ENCODE data around the gene EEPD1.
"Not testable (repeated sequence)": the region's sequence is repeated elsewhere in the genome, so short reads cannot be mapped to it uniquely, and the experiment has no call there.

EEPD1 gene

DNA sequence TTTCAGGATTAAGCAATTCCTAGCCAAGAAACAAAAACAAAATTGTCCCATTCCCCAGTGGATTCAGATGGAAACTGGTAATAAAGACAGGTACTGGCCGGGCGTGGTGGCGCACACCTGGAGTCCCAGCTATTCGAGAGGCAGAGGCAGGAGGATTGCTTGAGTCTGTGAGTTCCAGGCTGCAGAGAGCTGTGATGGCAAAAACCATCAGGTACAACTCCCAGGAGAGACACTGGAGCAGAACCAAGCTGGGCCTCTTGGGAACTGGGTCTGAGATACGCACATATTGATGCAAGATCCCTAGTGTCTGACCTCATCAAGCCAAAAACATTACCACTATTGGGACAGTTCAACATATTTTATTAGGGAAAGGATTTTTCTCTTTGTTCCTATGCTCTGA lies 152.6 kb downstream of the EEPD1 start:
- no peak for DNase-seq

DNA sequence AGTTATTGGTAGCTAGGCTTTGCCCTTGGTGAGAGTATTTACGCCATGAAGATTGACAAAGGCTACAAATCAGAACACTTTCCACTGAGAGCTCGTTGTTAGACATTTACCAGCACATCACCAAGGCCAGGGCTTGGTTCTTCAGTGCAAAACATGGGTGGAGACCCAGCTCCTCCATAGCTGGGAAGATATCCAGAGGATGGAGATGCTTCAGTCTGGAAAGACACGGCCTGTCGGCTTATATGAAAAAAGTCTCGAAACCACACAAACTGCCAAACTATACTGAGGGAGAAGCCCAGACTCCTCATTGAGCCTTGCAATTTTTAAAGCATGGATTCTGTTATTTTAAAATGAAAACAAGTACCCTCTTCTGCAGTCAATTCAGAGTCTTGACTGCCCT lies 153.2 kb downstream of the EEPD1 start:
- no peak for DNase-seq

DNA sequence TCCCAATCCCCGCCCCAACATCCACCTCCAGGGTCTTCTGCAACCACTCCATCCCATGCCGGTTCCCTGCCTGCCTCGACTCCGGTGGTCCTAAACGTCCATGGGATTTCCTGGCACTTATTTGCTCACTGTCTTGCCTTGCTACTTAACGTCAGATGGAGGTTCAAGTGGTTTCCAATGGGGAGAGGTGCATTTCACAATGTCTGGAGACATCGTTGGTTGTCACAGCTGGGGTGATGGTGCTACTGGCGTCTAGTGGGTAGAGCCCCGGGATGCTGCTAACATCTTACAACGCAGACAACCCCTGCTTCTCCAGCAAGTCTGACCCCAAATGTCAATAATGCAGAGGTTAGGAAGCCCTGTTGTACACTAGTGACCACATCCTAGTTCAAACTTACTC lies 153.7 kb downstream of the EEPD1 start:
- no peak for DNase-seq

DNA sequence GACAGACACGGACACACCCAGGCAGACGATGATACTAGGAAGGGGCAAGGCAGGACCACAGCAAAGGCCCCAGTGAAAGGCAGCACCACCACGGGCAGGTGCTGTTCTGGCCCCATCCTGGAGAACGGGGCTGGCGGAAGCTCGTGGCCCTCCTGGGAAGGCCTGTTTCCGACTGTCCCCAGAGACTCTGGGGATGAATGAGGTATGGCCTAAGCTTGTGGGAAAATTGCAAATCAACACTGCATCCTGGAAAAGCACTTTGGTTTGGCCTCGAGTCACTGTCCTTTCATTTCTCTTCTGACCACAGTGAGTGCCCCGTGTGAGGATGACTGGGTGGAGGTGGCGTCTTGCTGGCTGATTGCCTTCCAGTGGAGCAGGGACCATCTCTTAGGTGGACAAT lies 155.0 kb downstream of the EEPD1 start:
- DNase-seq, result no peak

DNA sequence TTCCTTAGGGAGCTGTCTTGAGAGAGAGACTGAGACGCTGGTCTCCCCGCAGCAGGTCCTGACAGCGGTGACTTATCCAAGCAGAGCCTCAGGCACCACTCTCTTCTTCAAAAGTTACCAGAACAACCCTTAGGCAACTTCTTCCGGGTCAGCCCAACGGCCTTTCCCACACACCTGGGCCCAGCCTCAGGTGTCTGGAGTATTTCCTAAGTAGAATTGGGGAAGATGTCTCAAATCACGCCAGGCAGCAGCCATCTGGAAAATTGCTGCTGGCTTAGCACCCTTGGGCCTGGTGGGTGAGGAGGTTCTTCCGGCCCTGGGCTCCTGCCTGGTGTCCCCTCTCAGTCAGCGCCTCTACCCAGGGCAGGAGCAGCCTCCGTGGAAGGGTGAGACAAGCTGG lies 156.2 kb downstream of the EEPD1 start:
- no peak for DNase-seq

DNA sequence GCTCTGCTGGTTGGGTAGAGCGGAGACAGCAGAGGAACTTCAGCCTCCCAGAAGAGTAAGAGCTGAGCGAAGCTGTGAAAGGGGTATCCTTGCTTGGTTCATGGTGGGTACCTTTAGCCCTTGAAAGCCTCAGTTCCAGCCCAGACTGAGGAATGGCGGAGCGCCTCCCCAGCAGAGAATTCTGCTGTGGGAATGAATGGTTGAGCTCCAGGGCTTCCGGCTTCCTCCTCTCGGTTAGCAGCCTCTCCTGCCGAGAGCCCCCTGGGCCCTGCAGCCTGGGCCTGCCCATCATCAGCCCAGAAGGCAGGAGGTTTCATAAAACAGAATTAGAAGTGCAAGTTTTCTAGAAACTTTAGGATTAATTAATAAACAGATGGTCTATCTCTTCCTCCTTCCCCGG lies 156.7 kb downstream of the EEPD1 start:
- DNase-seq, result no peak

DNA sequence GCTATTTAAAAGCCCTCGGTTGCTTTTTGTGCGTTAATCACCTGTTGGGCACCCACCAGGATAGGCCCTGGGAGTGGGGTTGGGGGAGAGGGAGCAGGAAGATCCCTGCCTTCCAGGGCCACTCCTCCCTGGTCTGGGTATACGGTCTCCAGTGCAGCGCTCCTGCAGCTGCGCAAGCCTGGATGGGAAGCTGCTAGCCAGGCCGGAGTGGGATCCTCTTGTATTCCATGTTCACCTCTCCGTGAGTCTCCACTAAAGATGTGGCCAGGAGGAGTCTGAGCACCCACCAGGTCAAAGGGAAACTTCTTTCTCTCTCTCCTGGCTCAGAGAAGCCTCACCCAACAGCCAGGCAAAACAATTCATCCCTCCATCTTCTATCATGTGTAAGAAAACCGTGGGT lies 157.8 kb downstream of the EEPD1 start:
- no peak for DNase-seq

DNA sequence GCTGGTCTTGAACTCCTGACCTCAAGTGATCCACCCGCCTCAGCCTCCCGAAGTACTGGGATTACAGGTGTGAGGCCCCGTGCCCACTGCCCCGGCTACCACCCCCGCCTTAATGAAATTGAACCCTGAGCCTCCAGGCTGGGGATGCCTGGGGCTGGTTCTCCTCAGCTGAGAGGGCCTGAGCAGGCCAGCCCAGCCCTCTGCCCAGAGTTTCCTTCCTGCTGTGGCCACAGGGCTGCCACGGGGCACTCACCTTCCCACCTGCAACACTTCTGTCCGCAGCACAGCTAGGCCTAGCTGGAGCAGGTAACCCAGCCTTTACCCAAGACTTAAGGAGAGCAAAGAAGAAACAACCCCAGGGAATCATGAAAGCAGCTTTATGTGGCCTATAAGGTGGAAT lies 158.5 kb downstream of the EEPD1 start:
- DNase-seq, result no peak

DNA sequence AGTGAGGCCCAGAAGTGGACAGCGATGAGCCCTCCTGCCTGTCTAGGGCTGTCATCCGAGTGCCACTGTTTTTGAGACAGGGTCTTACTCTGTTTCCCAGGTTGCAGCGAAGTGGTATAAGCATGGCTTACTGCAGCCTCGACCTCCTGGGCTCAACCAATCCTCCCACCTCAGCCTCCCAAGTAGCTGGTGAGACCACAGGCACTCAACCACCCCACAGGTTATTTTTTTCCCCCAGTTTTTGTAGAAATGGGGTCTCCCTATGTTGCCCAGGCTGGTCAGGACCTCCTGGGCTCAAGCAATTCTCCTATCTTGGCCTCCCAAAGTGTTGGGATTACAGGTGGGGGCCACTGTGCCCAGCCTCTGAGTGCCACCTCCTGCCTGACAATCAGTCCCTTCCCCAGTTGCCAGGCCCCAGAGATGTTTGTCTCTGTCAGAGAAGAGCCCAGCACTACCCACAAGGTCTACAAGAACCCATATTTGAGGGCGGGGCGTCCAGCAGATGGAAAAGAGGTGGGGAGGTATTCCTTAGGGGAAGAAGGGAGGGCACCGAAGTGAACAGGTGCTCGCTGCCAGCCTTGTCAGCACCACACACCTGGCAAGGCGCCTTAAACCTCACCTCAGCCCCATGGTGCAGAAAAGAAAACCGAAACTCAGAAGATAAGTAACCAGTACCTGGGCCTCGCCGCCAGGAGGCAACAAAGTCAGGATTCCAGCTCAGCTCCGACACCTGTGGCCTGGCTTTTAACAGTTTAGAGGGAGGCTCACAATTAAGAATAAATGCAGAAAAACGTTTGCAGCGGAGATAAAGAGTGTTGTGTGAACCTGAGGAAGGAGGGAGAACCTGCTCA lies 159.2 kb downstream of the EEPD1 start:
- peak; percentile 98 for DNase-seq

DNA sequence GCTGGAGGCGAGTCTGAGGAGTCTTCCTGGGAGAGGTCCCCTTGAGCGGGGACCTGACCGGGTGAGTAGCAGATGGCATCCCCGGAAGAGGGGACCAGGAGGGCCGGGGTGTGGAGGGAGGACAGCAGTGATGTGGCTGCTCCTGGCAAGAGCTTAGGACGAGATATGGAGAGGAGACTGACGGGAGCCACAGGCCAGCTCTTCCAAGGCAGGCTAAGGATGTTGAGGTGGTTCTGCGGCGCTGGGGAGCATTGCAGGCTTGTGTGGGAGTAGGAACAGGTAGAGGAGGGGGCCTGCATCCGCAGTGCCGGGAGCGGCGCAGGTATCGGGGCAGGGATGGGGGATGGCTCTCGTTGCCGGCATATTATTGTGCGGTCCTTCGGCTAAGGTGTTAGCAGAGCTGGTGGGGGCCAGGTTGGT lies 159.9 kb downstream of the EEPD1 start:
- no peak for DNase-seq

DNA sequence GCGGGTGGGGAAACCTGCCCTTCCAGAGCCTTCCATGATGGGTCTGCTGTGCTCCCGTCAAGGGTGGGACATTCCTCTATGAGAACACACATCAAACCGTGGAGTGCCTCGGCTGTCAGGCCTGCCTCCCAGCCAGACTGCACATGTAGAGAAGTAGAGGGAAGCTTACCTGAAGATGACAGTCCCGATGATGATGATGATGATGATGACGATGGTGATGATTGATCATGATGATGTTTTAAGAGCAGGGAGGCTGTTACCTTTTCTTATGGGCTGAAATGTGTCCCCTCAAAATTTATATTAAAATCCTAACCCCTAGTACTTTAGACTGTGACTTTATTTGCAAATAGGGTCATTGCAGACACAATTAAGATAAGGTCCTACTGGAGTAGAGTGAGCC lies 160.6 kb downstream of the EEPD1 start:
- no peak for DNase-seq

DNA sequence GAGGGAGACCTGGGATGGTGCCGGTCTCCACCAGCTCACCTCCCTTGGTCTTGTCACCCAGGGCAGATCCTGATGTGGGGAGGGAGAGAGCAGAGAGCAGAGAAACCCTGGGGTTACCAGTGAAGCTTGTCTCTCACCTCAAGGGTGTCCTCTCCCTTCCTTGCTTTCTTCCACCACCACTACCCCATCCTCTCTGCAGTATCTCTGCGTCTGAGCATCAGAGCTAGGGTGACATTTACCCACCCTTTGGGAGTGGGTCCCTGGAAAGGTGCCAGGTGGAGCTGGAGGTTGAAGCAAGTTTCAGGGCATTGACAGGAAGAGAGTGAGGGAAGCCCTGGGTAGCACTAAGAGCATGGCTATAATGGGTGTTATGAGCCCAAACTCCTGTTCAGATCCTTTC lies 161.4 kb downstream of the EEPD1 start:
- DNase-seq, result no peak

DNA sequence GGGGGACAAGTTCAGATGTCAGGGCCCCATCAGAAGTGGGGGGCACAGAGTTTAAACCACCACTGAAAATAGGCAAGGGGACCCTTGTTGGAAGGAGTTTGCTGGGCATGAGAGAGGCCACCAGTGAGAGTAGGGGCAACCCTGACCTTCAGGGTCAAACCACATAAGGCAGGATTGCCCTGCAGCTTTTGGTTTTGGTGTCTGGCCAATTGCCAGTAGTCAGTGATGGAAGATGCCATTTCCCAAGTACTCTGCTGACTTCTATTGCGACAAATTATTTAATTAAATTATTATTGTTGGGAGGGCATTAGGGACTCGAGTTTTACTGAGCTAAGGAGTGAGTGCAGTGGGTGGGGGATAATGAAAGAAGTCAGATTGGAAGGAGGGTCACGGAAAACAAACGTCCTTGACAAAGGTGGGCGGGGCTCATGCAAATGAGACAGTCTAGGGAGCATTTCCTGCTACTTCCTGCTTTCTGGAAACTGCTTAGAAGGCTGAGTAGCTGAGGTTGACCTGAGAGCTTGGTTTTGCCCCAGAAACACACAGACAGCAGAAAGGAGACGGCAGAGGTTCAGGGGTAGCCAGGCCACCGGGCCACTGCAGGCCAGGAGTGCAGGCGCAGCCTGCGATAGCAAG lies 162.4 kb downstream of the EEPD1 start:
- peak; percentile 60 for DNase-seq

DNA sequence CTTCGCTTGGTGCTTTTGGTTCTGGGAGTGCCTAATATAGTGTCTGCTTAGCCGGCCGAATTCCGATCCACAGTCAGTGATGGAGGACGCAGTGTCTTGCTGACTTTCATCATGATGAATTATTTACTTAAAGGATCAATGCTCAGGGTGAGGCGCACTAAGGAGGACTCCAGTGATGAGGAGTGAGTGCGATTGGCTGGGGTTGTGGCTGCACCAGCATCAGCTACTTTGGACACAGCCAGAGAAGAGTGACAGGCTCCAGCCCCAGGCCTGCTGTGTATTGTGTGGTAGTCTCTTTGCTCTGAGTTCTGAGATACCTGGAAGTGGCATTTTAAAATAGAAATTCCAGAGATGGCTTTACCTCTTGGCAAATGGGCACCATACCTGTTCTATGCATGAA lies 163.3 kb downstream of the EEPD1 start:
- no peak for DNase-seq

DNA sequence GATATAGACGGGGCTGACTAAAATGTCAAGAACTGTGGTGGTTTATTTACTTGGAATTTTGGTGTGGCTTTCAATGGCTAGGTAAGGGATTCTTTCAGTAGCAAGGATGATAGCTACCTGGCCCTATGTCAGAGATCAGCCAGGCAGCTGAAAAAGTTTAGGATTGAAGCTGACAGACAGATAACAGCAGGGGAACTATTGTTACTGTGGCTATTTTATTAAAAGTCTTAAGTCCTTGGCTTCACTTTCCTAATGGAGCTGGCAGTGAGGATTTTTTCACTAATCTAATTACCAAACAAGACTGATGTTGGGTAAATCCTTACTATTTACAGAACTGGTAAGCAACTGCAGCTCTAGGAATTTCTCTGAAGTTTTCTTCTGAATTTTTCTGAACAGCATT lies 164.2 kb downstream of the EEPD1 start:
- DNase-seq, result no peak

DNA sequence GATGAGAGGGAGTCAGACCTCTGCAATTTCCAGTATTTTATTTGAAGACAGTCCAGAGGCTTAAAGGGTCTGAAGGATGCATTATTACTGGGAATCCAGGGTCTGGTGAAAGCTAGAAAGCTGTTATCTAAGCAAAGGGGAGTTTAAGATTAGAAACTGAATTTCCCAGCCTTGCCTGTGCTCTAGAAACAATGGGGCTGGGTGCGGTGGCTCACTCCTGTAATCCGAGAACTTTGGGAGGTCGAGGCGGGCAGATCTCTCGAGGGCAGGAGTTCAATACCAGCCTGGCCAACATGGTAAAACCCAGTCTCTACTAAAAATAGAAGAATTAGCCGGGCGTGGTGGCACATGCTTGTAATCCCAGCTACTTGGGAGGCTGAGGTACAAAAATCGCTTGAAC lies 165.1 kb downstream of the EEPD1 start:
- DNase-seq, result no peak

DNA sequence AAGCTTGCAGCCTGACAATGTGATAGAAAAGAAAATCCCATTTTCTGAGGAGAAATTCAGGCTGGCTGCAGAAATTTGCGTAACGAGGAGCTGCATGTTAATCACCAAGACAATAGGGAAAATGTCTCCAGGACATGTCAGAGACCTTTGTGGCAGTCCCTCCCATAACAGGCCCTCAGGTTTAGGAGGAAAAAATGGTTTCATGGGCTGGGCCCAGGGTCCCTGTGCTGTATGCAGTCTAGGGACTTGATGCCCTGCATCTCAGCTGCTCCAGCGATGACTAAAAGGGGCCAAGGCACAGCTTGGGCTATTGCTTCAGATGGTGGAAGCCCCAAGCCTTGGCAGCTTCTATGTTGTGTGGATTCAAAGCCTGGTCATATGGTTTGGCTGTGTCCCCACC lies 168.2 kb downstream of the EEPD1 start:
- DNase-seq, result not testable (repeated sequence)

DNA sequence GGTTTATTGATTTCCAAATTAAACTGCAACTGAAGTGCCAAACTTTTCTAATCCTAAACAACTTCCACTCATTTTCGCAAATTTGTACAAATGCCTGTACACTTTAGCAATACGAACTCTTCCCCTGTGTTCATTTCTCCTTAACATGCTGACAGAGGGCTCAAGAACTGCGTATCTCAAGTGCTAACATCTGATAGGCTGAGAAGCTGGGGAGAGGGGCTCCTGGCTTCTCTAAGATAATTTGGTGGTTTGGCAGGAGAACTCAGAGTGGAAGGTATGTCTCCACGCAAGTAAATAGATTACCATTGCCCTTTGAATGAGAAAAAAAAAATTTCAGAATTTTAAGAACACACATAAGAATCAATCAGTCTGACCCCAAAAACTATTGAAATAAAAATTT lies 183.3 kb downstream of the EEPD1 start:
- DNase-seq, result no peak

DNA sequence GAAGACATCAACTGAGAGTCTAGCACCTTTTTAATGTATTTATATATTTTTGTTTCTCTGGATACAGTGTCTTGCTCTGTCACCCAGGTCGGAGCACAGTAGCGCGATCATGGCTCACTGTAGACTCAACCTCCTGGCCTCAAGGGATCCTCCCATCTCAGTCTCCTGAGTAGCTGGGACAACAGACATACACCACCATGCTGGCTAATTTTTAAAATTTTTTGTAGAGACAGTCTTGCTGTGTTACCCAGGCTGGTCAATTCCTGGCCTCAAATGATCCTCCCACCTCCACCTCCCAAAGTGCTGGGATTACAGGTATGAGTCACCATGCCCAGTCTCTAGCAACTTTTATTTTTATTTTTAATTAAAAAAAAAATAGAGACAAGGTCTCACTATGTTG lies 185.2 kb downstream of the EEPD1 start:
- DNase-seq, result no peak

DNA sequence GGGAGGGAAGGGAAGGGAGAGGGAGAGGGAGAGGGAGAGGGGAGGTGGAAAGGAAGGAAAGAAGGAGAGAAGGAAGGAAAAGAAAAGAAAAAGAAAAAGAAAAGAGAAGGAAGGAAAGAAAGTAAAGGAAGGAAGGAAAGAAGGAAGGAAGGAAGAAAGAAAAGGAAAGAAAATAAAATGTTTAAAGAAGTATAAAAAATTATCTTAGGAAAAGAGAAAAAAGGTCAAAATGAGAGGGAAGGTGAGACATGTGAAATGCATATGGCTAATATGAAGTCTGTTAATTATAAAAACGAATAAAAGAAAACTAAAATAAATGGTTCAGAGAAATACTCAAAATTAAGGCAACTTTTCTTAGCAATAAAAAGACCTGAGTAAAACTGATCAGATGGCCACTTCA lies 190.5 kb downstream of the EEPD1 start:
- no peak for DNase-seq

DNA sequence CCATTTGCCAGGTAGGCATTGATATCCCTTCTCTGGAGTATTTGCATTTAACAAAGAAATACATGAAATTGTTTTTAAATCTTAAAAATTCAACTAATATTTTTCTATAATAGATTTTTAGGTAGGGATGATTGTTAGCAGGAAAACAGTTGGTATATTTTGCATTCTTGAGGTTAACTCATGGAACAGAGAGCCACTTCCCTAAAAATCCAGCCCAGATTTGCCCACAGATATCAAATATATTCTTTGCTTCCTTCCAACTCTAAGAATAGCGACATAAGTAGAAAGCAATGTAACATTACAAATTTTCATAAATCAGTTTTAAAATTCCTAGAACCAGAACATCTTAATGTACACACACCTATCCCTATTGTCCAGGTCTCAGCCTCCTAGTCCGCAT lies 191.6 kb downstream of the EEPD1 start:
- DNase-seq, result no peak

DNA sequence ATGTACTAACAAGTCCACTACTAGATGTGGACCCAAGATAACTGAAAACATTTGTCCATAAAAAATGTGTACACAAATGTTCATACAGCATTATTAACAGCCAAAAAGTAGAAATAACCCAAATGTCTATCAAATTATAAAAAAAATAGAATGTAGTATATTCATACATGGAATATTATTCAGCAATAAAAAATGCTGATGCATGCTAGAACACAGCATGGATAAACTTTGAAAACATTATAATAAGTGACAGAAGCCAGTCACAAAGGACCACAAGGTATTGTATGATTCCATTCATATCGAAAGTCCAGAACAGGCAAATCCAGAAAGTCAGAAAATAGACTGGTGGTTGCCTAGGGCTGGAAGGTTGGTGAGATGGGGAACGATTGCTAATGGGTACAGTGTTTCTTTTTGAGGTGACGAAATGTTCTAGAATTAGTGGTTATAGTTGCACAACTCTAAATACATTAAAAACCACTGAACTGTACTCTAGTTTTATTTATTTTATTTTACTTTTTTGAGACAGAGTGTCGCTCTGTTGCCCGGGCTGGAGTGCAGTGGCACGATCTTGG lies 193.3 kb downstream of the EEPD1 start:
- no peak for DNase-seq

DNA sequence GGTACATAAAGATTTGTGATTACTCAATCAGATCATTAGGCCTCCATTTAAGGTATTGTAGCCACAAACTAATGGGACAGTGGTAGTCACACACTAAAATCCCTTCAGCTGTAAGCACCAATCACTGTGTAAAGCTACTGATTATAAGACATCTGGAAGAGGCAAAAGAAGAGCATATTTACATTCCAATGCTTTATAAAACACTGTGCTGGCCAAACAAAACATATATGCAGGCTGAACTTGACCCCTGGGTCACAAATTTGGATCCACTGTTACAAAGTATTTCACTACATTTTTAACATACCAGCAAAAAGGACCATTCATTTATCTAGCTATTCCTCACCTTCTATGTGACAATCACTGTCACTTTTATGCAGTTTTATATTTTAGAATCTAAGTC lies 195.2 kb downstream of the EEPD1 start:
- DNase-seq, result no peak

DNA sequence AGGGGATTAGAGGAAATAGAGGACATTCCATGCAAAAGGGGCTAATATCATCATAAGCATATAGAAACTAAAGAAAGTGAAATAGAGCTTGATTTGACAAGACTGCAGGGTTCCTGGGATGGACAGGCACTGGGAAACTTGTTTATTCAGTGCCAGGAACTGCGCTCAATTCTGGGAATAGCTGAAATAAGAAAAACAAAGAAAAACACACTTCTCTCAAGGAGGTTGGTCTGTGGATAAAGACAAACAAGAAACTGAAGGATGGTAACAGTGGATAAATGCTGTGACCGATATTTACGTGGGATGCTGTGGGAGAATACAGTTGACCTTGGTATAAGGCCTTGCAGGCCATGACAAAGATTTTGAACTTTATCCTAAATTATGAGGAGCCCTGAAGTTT lies 195.7 kb downstream of the EEPD1 start:
- DNase-seq, result no peak

DNA sequence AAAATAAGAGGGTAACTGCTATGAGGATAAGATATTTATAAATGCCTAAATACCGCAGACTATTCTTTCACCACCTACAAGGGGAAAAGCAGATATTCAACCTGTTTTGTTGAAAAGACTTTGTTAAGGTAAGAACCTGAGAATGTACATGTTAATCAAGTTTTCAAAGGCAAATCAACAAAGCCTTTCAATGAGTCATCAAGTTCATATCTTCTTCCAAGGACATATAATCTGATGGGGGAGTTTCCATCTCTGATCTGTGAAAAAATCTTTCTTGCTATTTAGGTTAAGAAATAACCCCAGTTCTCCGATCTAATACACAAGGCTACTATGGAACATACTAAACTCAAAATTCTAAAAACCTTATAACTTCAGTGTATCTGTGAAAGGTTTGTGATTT lies 196.6 kb downstream of the EEPD1 start:
- no peak for DNase-seq

Data from RPMI8226 (cell line).